Measurements from ENCODE around the gene AMPD3. TPM values are rescaled to one million over a fixed set of nuclear protein-coding genes. Genes with fewer than 3 reads are reported as not detected.

The AMPD3 gene
- 9.5 and 11.1 TPM in 2 replicates for polyA plus RNA-seq (2011; rRNA removed)
- polyA minus RNA-seq (2011; rRNA and poly(A)+ RNA removed) = 15.8 and 17.3 TPM in 2 replicates

DNA sequence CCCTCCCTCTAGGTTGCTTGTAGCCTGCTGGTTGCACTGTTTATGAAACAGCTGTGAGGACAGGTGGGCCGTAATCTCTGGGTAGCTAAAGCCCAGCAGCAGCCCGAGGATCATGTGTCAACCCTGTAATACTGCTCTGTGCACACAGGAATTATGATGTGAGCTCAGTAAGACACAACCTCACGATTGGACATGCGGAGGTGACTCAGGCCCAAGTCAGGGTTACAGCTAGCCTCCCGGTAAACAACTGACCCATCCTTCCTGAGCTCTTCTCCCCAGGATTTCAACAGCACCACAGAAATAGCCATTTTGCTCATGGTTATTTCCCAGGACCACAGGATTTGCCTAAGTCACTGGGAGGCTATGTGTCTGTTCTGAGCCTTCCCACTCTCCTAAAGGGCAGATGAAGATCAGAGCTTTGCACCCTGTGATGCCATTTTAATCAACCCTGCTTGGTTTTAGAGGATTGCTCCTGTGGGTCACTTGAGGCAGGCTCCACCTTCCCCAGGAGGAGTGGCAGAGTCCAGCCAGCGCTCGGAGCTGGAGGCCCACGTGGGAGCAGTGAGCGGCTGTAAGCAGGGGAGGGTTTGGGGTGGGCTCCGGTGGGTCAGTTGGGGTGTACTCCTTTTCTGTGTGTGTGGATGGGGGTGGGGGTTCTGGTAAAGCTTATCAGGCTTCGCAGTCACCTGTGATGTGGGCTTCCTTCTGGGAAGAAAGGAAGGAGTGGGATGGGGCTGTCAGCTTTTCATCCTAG, at the start of gene AMPD3:
Gene AMPD3, plus strand, starts transcription at position 387 of the 754 bp plus-strand sequence. CDS start 6,256 bp downstream, outside the sequence.
- Histone ChIP-seq H3K4me3 (ENCODE audit: low read depth, low read length) (peak within 1 kb of the TSS; percentile 46), H3K27me3 (ENCODE audit: control insufficient read depth, insufficient read depth, low read length) (no peaks in the 10 kb centered on the region), H3K36me3 (ENCODE audit: control insufficient read depth, insufficient read depth, low read length) (no peaks in the 10 kb centered on the region)
- DNase-seq (ENCODE audit: low read depth) = peak; percentile 80
- TF ChIP-seq, protein P1, sequence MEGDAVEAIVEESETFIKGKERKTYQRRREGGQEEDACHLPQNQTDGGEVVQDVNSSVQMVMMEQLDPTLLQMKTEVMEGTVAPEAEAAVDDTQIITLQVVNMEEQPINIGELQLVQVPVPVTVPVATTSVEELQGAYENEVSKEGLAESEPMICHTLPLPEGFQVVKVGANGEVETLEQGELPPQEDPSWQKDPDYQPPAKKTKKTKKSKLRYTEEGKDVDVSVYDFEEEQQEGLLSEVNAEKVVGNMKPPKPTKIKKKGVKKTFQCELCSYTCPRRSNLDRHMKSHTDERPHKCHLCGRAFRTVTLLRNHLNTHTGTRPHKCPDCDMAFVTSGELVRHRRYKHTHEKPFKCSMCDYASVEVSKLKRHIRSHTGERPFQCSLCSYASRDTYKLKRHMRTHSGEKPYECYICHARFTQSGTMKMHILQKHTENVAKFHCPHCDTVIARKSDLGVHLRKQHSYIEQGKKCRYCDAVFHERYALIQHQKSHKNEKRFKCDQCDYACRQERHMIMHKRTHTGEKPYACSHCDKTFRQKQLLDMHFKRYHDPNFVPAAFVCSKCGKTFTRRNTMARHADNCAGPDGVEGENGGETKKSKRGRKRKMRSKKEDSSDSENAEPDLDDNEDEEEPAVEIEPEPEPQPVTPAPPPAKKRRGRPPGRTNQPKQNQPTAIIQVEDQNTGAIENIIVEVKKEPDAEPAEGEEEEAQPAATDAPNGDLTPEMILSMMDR (IDR thresholded peaks at IDR 0.05; ENCODE audit: insufficient read depth, low read depth, low read length) = no peak
- ChIA-PET POLR2A (interaction anchor here (0.6 to 1.0 kb wide), 2 partner anchors 37 to 145 kb away, joined by 3 read pairs; no protein-coding TSS in a partner anchor), CTCF (interaction anchor here (0.6 to 2.8 kb wide), 6 partner anchors 9 to 105 kb away, joined by 3 to 8 read pairs (median 4); no protein-coding TSS in a partner anchor)

DNA sequence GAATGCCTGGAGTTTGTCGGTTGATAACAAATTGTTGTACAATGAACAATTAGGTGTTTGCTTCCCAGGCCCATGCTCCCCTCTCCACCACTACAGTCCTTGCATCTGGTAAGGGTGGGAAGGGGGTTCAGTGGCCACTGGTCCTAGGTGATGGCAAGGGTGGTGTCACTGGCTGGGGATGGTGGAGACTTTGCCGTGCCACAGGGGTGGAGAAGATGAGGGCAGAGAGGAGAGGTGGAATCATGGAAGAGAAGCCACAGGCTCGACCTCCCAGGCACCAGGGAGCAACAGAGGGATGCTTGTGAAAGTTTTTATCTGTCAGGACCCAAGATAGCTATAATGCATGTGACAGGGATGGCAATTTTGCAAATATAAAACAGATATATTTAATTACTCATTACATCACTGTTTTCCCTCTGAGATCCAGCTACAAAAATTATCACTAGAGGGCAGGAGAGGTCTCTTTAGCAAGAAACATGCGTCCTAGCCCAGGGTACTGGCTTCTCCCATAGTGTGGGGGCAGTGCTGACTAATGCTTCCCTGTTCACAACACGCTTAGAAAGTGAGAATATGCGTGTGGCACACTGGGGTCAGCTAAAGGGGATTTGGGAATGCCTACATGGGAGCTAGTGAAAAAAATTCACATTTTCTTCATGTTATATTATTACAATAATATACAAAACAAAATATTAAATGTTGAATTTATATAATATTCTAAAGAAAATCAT, 49.0 kb upstream of the AMPD3 start:
- ChIA-PET POLR2A (no interaction called here), CTCF (interaction anchor here (0.6 to 2.0 kb wide), 34 partner anchors 8 to 331 kb away, joined by 3 to 18 read pairs (median 4); partner anchors contain the start of genes AMPD3 and LYVE1)
- Histone ChIP-seq H3K27me3 (ENCODE audit: control insufficient read depth, insufficient read depth, low read length) (no peaks in the 10 kb centered on the region), H3K4me3 (ENCODE audit: low read depth, low read length) (no peak overlapping the region), H3K36me3 (ENCODE audit: control insufficient read depth, insufficient read depth, low read length) (no peaks in the 10 kb centered on the region)
- DNase-seq (ENCODE audit: low read depth) = no peak
- TF ChIP-seq, protein P1 (IDR thresholded peaks at IDR 0.05; ENCODE audit: insufficient read depth, low read depth, low read length) = peak; percentile 72

DNA sequence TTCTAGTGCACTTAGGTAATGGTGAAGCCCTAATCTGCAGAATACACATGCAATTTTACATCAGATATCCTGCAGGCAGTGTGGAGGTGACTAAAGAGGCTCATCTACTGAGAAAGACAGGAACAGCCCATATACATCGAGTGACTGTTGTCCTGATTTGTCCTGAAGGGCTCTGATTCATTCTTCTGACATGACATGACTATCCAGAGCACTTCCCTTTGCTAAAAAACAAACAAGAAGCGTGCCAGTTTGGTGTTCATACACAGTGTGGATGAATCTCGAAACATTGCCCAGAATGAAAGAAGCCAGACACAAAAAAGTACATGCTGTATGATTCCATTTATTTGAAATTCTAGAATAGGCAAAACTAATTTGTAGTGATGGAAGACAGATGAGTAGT, 48.0 kb upstream of the AMPD3 start:
- H3K27me3 ChIP-seq (ENCODE audit: control insufficient read depth, insufficient read depth, low read length) = no peaks in the 10 kb centered on the region
- TF ChIP-seq, protein P1 (IDR thresholded peaks at IDR 0.05; ENCODE audit: insufficient read depth, low read depth, low read length) = no peak
- ChIA-PET CTCF (interaction anchor here (0.9 to 2.0 kb wide), 9 partner anchors 7 to 330 kb away, joined by 3 to 18 read pairs (median 7); partner anchors contain the start of gene AMPD3), POLR2A (no interaction called here)
- DNase-seq (ENCODE audit: low read depth) = no peak
- H3K4me3 ChIP-seq (ENCODE audit: low read depth, low read length) = no peak overlapping the region
- H3K36me3 ChIP-seq (ENCODE audit: control insufficient read depth, insufficient read depth, low read length) = no peaks in the 10 kb centered on the region

DNA sequence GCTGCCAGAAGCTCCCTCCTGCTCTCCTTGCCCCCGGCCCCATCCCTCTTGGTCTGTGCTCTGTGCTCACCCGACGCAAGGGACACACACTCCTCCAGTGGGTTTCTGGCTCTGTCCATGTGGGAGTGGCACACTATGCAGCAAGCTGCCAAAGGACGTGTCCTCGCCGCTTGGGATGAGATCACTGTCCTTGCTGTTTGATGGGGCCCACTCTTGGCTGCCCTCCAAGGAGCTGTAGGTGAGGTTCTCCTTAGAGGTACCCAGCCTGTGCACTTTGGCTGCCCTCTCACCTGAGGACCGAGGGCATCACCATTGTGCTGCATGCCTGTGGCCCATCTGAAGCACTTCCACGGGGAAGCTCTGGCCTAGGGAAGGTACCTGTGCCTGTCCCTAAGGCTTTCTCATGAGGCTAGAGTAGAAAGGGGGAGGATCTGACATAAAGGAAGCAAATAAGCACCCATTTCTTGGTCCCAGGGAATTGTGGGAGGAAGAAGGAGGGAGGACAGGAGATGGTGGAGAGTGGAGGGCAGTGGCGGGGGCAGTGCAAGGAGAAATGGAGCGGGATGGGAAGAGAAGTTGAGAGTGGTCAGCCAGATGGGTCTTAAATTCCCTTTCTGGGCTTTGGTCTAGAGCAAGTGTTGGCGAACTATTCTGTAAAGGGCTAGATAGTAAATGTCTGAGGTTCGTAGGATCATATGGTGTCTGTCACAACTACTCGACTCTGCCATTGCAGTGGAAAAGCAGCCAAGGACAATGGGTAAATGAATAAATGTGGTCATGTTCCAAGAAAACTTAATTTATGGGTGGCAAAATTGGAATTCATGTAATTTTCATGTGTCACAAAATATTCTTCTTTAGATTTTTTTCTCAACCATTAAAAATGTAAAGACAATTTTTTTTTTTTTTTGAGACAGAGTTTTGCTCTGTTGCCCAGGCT, 47.0 kb upstream of the AMPD3 start:
- H3K4me3 ChIP-seq (ENCODE audit: low read depth, low read length) = no peak overlapping the region
- no peaks in the 10 kb centered on the region for H3K27me3 ChIP-seq (ENCODE audit: control insufficient read depth, insufficient read depth, low read length)
- H3K36me3 ChIP-seq (ENCODE audit: control insufficient read depth, insufficient read depth, low read length) = no peaks in the 10 kb centered on the region
- POLR2A ChIA-PET = no interaction called here
- CTCF ChIA-PET = interaction anchor here (1.4 to 1.6 kb wide), 2 partner anchors 19 to 106 kb away, joined by 3 to 4 read pairs; no protein-coding TSS in a partner anchor
- no peak for DNase-seq (ENCODE audit: low read depth)
- TF ChIP-seq, protein P1 (IDR thresholded peaks at IDR 0.05; ENCODE audit: insufficient read depth, low read depth, low read length) = no peak
